Upper lobe of left lung (tissue), 6 donors: ENCODE data around the gene TAP1. TPM values are rescaled to one million over a fixed set of nuclear protein-coding genes. Genes with fewer than 3 reads are reported as not detected.

Experiments
- ATAC-seq, 2 donors: fragments of 200-7000 bp; cut with Tn5 transposase; one replicate each; pipeline ENCODE4 v1.9.1; 2022; ENCODE audit warnings: mild to moderate bottlenecking in 2 of 2, moderate library complexity in 2 of 2; ENCODE audit not compliant: low FRiP score in 2 of 2
- DNase-seq, 2 donors: peaks; one replicate each; pipeline ENCODE4 v3.0.0-alpha.2; 2019 to 2020
- H3K27ac ChIP-seq, 4 donors: fragments of 200-600 bp; sonication (generic); one replicate each; pipeline ENCODE4 v1.5.1; 2016 to 2019
- H3K27me3 ChIP-seq, 4 donors: fragments of 200-600 bp; sonication (generic); one replicate each; pipeline ENCODE4 v1.5.1; 2017 to 2019
- H3K36me3 ChIP-seq, 4 donors: fragments of 200-600 bp; sonication (generic); one replicate each; pipeline ENCODE4 v1.5.1; 2016 to 2019
- H3K4me1 ChIP-seq, 4 donors: fragments of 200-600 bp; sonication (generic); one replicate each; pipeline ENCODE4 v1.5.1; 2018 to 2019
- H3K4me3 ChIP-seq, 4 donors: fragments of 200-600 bp; sonication (generic); one replicate each; pipeline ENCODE4 v1.5.1; 2017 to 2019; ENCODE audit warnings: mild to moderate bottlenecking in 2 of 4, moderate library complexity in 1 of 4
- H3K9me3 ChIP-seq, 4 donors: fragments of 200-600 bp; sonication (generic); one replicate each; pipeline ENCODE4 v1.5.1; 2018 to 2019
- CTCF ChIP-seq, 6 experiments: fragments of 450-650 bp in 4 of 6; fragments of 200-600 bp in 2 of 6; sonication (generic) in 2 of 6; IDR thresholded peaks; one replicate each; pipeline ENCODE4 v1.5.1; 2016 to 2019; ENCODE audit warnings: antibody characterized with exemption in 6 of 6
- EP300 ChIP-seq, 4 donors: sonication (generic); formaldehyde crosslinking; IDR thresholded peaks; one replicate each; pipeline ENCODE4 v1.5.1; 2017; ENCODE audit warnings: antibody characterized with exemption in 4 of 4, control low read depth in 2 of 4
- POLR2A ChIP-seq, 4 donors: fragments of 450-650 bp; IDR thresholded peaks; one replicate each; pipeline ENCODE4 v1.5.1; 2016 to 2017; ENCODE audit warnings: antibody characterized with exemption in 4 of 4, mild to moderate bottlenecking in 2 of 4
- POLR2AphosphoS5 ChIP-seq, 2 donors: sonication (generic); formaldehyde crosslinking; IDR thresholded peaks; one replicate each; pipeline ENCODE4 v1.5.1; 2017; ENCODE audit warnings: antibody characterized with exemption in 2 of 2
- WGBS, 2 donors: methylation state at CpG; one replicate each; pipeline ENCODE4 v1.1.5; 2017 to 2018; 5-methylcytosine and 5-hydroxymethylcytosine counted together
- total RNA-seq, 6 donors: library from RNA; depleted of rRNA in 4 of 6; stranded (reverse); fragments of >200 nt in 4 of 6; gene quantifications; one replicate each; pipeline versions ENCODE4 v1.1.0 to v1.2.1, GENCODE V29; 2016 to 2021
- donor health status: DM: no; HTN: no; CAD: no; lungs with moderate emphysema.
- donor health status: DM: no; HTN: yes; CAD: no; lungs with severe emphysema.

The TAP1 gene
- total RNA-seq, 6 donors from 2014 or later = 56.9 to 87.0 (median 69.8) TPM

DNA sequence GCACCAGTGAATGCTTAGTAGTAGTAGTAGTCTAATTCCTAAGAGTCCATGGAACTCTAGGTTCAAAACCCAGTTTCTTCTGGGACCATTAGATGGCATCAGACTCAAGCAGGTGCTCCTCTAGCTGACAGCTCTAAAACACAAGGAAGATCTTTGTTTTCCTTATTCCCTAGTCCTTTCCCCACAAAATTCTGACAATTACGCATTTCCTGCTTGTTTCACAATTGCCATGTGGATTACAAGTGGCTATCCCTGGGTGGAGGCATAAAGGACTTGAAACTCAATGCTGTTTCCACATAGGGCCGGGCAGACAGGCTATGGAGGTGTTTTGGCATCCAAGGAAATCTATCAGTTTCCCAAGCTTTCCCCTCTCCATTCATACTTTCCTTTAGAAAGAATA, 27.5 kb downstream of the TAP1 start:
- peaks cover 7 to 38% (median 30%) of the 10 kb centered on the region in 4 donors for H3K36me3 ChIP-seq
- peak overlapping the region in 2 of 4 donors; percentile 9 to 46 for H3K27ac ChIP-seq
- DNase-seq (no peak), ATAC-seq (peak in 1 of 2 donors; percentile 45)
- TF ChIP-seq CTCF (IDR thresholded peaks at IDR 0.05) (peak in 3 of 6 experiments; percentile 22 to 51 (median 39)), POLR2AphosphoS5 (IDR thresholded peaks at IDR 0.05) (no peak)
- 30 to 44% methylated on average over 2 of the region's 2 CpGs for WGBS, 2 donors
- H3K27me3 ChIP-seq = no peaks in the 10 kb centered on the region
- peaks cover 0 to 7% (median 3%) of the 10 kb centered on the region in 4 donors for H3K4me1 ChIP-seq
- no peaks in the 10 kb centered on the region for H3K9me3 ChIP-seq
- no peak overlapping the region for H3K4me3 ChIP-seq

DNA sequence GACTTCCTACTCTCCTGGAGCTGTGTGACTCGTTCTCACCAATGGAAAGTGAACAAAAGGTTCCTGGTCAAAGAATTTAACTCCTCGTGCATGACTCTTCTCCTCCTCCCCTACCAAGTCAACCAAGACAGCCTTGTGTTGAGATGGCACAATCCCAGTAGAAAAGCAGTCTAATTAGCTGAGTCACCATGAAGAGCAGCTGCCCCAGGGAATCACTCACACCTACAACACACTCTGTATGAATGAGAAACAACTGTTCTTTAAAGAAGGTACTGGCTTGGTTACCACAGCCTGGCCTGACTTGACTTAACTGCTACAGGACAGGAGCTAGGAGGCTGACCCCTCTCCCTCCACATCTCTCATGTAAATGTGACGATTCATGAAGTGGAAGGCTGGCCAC, 33.8 kb downstream of the TAP1 start:
- no peaks in the 10 kb centered on the region for H3K27me3 ChIP-seq
- H3K4me3 ChIP-seq = no peak overlapping the region
- no peak for DNase-seq
- no peak for TF ChIP-seq POLR2AphosphoS5 (IDR thresholded peaks at IDR 0.05)
- TF ChIP-seq EP300 (IDR thresholded peaks at IDR 0.05) = no peak
- TF ChIP-seq CTCF (IDR thresholded peaks at IDR 0.05) = no peak
- no peaks in the 10 kb centered on the region for H3K9me3 ChIP-seq
- ATAC-seq = no peak
- no peak overlapping the region for H3K27ac ChIP-seq
- no peaks in the 10 kb centered on the region for H3K4me1 ChIP-seq
- H3K36me3 ChIP-seq = no peaks in the 10 kb centered on the region
- WGBS, 2 donors = 75 to 76% methylated on average over 2 to 3 of the region's 3 CpGs

- Histone ChIP-seq H3K9me3 (no peaks in the 10 kb centered on the region), H3K4me3 (no peak overlapping the region), H3K36me3 (no peaks in the 10 kb centered on the region), H3K4me1 (no peaks in the 10 kb centered on the region), H3K27ac (no peak overlapping the region), H3K27me3 (no peaks in the 10 kb centered on the region)
- ATAC-seq (no peak), DNase-seq (no peak)
- WGBS, 2 donors = 78 to 85% methylated on average over 2 of the region's 2 CpGs
- no peak for TF ChIP-seq EP300 (IDR thresholded peaks at IDR 0.05)
- TF ChIP-seq CTCF (IDR thresholded peaks at IDR 0.05) = no peak
- TF ChIP-seq POLR2A (IDR thresholded peaks at IDR 0.05) = no peak
- no peak for TF ChIP-seq POLR2AphosphoS5 (IDR thresholded peaks at IDR 0.05)
Observed at GRCh38 chr6:32818867-32819266, 34.6 kb downstream of the TAP1 start.

DNA sequence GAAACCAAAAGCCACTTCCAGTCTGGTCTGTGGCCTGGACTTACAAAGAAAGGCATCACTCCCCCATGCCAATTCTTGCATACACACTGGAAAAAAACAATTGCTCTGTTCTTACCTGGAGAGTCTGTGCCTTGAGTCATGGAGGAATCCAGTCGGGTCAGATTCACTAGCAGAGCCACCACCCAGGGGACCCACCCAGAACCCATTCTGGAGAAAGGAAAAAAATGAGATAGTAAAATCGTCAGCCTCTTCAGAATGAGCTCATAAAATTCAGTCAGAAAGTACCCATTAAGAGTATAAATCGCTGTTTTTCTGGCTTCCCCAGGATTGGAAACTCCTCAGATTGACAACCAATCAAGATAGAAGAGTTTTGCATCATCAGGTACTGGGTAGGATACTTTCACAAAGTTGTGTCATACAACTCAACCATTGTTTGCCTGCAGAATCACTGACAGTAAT, 36.7 kb downstream of the TAP1 start, which contains the start of gene HLA-DOB:
TSS of gene HLA-DOB (minus strand) at position 257 of the 459 bp plus-strand sequence. CDS start at position 206, 51 bp downstream.
- no peaks in the 10 kb centered on the region for H3K27me3 ChIP-seq
- no peaks in the 10 kb centered on the region for H3K9me3 ChIP-seq
- H3K4me1 ChIP-seq = no peaks in the 10 kb centered on the region
- peak in 1 of 2 donors; percentile 51 for DNase-seq
- peak within 1 kb of the TSS in 3 of 4 donors; percentile 14 to 31 (median 29) for H3K4me3 ChIP-seq
- 51 to 56% methylated on average over 3 of the region's 3 CpGs for WGBS, 2 donors
- peak; percentile 50 to 80 for ATAC-seq
- H3K36me3 ChIP-seq = no peaks in the 10 kb centered on the region
- TF ChIP-seq EP300 (IDR thresholded peaks at IDR 0.05) (peak in 1 of 4 donors; percentile 15), POLR2AphosphoS5 (IDR thresholded peaks at IDR 0.05) (no peak)
- peak within 1 kb of the TSS in 3 of 4 donors; percentile 28 to 50 (median 44) for H3K27ac ChIP-seq

DNA sequence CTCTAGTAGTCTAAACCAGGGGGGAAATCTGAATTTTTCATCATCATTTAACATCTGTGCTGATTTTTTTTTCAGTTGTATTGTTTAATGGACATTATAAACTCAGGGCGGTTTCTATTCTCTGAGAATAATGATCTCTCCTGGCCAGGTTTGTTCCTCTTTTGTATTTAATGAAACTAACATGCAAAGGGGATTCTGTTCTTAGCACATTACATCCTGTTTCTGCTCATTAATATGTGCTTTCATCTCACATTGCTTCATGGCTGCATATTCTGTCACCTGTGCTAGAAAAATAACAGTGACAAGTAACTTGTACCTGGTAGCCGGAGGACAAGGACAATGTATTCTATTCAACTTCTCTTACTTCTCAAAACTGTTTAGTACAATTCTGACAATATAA, 37.5 kb downstream of the TAP1 start:
- Histone ChIP-seq H3K36me3 (no peaks in the 10 kb centered on the region), H3K27me3 (no peaks in the 10 kb centered on the region), H3K4me3 (no peak overlapping the region), H3K9me3 (no peaks in the 10 kb centered on the region), H3K27ac (peak overlapping the region in 1 of 4 donors; percentile 28), H3K4me1 (no peaks in the 10 kb centered on the region)
- DNase-seq (no peak), ATAC-seq (no peak)
- 82 to 84% methylated on average over 2 of the region's 2 CpGs for WGBS, 2 donors
- TF ChIP-seq POLR2AphosphoS5 (IDR thresholded peaks at IDR 0.05) = no peak
- no peak for TF ChIP-seq EP300 (IDR thresholded peaks at IDR 0.05)
- TF ChIP-seq POLR2A (IDR thresholded peaks at IDR 0.05) = no peak
- no peak for TF ChIP-seq CTCF (IDR thresholded peaks at IDR 0.05)
